Fibroblast of skin of left biceps (primary cell): ENCODE measurements around the gene AGAP2.
"Not testable (repeated sequence)": the region's sequence is repeated elsewhere in the genome, so short reads cannot be mapped to it uniquely, and the experiment has no call there.

ENCODE experiments used
- DNase-seq, 2 experiments: peaks; one replicate each; pipeline ENCODE4 v3.0.0-alpha.2; 2013; ENCODE audit warnings: low read depth in 2 of 2

Gene AGAP2

DNA sequence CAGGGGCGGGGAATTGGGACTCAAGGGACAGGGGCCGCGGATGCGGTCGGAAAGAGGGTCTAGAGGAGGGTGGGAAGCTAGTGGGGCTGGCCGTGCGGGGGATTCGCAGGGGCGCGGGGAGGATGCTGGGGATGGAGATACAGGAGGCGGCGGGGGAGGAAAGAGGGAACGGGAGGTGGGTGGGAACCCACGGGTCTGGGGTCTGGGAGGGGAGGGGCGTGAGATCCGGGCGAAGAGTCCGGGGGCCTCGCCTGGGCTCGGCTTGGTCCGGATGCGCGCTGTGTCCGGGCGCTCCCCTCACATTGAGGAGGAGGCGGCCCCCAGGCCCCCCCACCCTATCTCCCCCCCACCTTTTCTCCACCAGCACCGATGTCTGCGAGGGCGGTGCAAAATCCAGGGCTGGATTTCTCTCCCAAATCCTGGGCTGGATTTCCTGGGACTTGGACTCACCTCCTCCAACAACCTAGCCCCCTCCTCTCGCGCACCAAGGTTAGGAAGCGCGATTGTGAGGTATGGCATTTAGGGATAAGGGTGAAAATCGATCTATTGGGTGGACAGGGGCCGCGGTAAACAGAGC, at the start of gene AGAP2:
AGAP2 (minus strand) TSS at position 82 of the 577 bp plus-strand sequence. CDS start 496 bp downstream, outside the sequence.
- no peak for DNase-seq

DNA sequence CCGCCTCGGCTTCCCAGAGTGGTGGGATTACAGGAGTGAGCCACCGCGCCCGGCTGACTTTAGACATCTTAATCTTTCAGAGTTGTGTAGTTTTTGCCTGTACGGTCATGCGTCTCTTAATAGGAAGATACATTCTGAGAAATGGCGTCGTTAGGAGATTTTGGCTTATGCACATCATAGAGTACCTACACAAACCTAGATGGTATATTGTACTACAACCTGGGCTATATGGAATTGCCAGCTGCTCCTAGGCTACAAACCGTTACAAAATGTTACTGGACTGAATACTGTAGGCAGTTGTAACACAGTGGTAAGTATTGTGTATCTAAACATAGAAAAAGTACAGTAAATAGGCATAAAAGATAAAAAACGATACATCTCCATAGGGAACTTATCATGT, 45.3 kb upstream of the AGAP2 start:
- DNase-seq = no peak

DNA sequence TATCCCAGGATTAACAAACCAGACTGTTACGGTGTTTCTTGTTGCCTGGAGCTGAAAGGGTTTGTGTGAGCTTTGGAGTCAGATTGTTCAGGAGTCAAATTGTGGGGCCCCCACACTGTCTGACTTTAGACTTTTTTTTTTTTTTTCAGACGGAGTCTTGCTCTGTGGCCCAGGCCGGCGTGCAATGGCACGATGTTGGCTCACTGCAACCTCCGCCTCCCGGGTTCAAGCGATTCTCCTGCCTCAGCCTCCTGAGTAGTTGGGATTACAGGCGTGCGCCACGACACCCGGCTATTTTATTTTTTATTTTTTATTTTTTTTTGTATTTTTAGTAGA, 44.9 kb upstream of the AGAP2 start:
- DNase-seq = no peak

DNA sequence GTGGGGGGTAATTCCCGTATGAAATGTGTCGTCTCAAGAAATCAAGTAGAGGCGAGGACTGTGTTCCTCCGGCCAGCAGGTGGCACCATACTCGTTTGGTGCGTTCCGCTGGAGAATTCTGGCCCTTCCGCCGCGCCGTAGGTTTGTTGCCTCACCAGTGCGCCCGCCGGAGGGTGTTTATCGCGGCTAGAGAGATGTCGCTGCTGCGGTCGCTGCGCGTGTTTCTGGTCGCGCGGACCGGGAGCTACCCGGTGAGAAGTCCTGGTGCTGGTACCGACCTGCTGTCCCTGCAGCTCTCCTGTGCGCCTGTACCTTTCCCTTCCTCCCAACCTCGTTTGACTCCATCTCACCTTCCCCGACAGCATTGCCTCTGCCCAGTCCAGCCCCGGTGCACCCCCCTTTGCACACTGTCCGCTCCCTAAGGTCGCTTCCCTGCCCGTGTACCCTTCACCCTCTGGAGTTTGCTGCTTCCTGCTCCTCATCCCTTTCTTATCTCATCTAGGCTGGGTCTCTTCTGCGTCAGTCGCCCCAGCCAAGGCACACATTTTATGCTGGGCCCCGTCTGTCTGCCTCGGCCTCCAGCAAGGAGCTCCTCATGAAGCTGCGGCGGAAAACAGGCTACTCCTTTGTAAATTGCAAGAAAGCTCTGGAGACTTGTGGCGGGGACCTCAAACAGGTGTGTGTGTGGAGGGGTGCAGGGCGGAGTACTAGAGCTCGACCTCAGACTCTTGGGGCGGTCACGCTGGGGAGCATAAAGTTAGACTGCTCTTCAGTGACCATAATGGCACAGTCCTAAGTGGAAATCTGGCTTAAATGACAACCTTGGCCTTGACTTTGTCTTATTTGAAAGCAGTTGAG, 44.3 kb upstream of the AGAP2 start, which contains the start of gene TSFM:
TSFM (plus strand) TSS at position 180 of the 858 bp plus-strand sequence; CDS start at position 195, 15 bp downstream.
- peak; percentile 78 to 82 for DNase-seq

DNA sequence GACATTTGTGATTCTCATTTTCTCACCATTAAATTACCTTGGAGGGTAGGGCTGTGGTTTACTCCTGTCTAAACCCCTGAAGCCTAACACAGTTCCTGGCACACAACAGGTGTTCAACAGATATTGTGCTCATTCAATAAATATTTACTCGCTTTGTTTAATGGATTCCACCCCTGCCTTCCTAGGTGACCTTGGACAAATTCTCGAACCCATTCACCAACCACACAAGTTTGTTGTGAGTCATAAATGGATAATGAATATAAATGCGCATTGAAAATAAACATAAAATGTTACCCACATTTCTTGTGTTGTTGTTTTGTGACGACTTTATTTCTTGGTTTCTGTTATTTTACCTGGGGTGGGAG, 43.7 kb upstream of the AGAP2 start:
- no peak for DNase-seq

DNA sequence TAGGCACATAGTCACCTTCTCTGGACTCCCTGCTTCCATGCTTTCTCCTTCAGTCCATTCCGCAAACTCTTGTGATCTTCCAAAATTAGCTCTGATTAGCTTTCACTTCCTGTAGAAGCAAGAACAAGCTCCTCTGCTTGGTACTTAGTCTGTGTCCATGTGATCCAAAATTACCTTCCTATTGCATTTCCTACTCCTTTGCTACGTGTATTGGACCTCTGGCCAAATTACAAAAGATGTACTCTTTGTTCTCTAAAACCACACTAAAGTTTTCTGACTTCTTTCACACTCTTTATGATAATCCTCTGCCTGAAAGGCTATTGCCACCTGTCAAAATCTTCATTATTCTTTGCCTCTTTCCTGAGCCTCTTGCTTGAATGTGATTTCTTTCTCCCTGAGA, 43.3 kb upstream of the AGAP2 start:
- no peak for DNase-seq

DNA sequence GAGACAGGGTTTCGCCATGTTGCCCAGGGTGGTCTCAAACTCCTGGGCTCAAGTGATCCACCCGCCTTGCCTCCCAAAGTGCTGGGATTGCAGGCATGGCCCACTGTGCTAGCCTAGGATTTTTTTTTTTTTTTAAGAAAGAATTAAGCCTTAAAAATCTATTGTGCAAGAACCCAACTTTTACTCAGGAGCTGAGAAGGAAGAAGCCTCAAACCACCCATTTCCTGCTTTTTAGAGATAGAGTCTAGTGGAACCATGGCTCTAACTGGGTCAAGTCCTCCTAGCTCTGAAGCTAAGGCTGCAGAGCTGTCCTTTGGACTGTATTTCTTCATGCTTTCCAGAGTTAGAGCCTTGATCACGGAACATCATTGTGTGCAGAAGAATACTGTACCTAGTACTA, 42.7 kb upstream of the AGAP2 start:
- no peak for DNase-seq

DNA sequence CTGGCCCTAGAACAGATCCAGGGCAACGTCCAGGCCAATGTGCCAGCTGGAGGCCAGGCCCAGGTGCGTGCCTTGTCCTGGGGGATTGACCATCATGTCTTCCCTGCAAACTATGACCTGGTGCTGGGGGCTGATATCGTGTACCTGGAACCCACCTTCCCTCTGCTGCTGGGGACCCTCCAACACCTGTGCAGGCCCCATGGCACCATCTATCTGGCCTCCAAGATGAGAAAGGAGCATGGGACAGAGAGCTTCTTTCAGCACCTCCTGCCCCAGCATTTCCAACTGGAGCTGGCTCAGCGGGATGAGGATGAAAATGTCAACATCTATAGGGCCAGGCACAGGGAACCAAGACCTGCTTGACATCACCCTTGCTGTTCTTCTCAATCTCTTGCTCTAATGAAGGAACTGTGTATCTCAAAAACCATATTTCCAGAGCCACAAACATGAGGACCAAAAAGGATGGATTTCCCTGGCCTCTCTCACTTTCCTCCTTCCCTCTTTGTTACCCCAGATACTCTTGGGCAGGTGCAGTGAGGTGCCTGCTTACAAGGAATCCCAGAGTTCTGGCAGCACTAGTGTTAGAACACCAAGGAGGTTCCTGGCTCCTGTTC, 41.8 kb upstream of the AGAP2 start:
- DNase-seq = no peak

DNA sequence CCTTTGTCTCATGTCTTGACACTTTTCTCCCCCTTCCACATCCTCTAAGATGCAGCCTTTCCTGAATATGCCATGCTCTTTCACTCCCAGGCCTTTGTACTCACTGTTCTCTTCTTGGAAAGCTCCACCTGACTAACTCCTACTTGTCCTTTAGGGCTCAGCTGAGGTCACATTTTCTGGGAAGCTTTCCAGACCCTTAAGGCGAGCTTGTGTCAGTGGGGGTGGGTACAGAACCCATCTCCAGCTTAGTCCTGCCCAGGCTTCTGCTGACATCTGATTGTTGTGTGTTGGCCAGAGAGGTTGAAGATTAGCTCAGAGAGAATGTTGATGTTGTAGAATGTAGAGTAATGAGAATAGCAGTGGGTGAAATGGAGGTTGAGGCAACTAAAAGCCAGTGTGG, 41.2 kb upstream of the AGAP2 start:
- DNase-seq = no peak

DNA sequence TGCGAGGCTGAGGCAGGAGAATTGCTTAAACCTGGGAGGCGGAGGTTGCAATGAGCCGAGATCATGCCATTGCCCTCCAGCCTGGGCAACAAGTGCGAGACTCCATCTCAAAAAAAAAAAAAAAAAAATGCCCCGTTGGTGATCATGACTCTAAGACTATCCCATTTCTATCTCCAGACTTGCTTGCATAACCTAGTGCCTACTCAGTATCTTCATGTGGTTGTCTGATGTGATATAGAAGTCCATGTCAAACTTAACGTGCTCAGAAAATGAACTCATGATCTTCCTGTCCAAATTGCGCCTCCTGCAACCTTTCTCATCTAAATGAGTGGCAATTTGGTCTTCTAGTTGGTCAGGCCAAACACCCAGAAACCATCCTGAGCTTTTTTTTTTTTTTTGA, 39.4 kb upstream of the AGAP2 start:
- DNase-seq = no peak

DNA sequence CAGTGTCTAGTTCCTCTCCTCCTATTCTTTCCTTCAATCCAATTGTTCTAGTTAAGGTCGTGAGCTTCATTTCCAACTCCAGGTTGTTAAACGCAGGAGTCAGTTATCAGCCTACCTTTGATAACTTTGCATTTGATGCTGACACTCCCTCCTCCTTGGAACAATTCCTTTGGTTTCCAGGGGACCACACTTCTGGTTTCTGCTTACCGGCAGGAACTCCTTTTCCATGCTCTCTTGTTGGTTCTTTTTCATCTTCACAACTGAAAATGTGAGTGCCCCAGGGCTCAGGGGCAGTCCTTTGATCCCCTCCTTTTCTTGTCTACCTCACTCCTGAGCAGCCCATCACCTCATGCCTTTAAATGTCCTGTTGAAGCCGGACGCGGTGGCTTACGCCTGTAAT, 38.8 kb upstream of the AGAP2 start:
- no peak for DNase-seq

DNA sequence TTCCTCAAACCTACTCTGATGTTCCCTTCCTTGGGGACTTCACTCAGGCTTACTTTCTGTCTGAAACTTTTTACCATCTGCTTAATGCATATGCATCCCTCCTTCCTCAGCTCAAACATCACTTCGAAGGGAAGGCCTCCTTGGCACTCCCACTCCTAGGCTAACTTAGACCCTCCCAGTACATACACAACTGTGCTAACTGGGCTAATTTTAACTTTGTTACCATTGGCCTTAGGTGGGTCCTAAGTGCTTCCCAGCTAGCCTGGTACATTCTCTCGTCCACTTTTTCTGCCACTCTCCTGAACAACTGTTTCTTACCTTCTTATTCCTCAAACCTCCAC, 37.7 kb upstream of the AGAP2 start:
- no peak for DNase-seq

DNA sequence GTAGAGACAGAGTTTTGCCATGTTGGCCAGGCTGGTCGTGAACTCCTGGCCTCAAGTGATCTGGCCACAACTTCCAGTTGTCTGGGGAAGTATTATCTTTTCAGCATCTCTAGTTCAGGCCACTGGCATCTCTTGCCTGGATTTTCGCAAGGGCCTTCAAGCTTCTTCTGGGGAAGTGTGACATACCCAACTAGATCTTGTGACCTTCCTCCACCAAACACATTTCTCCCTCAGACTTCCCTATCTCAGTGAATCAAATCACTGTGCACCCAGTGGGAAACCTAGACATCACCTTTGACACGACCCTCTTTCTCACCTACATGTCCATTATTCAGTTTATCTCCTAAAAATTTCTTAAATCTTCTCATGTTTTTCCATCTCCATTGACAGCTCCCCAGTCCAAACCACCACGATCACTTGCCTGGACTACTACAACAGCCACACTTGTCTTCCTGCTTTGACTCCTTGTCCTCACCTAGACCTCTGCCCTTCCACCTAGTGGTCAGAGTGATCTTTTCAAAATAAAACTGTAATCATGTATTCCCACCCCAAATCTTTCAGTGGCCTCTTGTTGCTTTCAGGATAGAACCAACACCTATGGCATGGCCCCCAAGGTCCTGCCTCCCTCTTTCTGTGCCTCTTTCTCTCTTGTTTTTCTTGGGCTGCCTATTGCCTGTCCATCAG, 37.2 kb upstream of the AGAP2 start:
- DNase-seq = no peak

DNA sequence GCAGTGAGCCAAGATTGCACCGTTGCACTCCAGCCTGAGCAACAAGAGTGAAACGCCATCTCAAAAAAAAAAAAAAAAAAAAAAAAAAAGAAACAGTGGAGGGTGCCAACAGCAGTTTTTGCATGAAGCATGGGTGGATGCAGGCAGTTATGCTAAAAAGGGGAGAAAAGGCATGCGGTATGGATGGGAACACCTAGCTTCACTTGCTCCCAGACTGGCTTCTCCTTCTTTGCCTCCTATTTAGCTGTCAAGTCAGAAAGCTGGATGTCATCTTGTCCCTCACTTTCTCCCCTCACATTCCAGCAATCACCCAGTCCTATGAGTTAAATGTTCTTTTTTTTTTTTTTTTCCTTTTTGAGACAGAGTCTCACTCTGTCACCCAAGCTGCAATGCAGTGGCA, 36.5 kb upstream of the AGAP2 start:
- no peak for DNase-seq

DNA sequence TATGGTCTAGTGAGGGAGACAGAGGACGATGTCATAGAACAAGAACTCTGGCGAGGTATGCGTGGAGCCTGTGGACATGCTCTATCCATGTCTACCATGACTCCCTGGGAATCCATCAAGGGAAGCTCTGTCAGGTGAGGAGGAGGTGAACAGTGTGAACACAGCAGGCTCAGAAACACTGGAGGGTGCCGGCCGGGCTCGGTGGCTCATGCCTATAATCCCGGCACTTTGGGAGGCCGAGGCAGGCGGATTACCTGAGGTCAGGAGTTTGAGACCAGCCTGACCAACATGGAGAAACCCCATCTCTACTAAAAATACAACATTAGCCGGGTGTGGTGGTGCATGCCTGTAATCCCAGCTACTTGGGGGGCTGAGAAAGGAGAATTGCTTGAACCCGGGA, 36.1 kb upstream of the AGAP2 start:
- DNase-seq = not testable (repeated sequence)

DNA sequence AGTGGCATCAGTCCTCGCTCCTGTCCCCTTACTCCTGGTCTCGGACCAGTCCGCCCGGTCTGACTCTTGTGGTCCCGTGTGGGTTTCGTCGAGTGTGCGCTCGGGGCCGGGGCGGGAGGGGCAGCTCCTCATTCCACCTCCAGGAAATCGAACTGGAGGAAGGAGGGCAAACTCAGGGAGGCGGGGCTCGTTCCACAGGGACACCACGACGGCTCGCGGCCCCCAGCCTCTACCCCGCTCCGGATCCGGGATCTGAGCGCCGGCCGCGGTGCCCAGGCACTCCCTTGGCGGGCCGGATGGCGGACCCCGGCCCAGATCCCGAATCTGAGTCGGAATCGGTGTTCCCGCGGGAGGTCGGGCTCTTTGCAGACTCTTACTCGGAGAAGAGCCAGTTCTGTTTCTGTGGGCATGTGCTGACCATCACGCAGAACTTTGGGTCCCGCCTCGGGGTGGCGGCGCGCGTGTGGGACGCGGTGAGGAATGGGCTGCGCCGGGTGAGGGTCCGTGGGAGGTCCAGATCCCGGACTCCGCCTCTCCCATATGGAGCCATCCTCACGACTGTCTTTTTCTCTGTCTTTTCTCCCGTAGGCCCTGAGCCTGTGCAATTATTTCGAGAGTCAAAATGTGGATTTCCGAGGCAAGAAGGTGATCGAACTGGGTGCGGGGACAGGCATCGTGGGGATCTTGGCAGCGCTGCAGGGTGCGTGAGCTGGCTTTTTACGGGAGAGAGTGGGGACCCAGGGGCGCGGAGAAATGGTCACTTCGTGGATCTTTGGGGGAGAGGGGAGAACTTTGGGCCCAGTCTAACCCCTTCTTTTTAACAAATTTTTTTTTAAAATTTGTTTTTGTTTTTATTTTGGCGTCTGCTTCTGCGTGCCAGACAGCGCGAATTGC, 34.1 kb upstream of the AGAP2 start, which contains the start of gene EEF1AKMT3:
EEF1AKMT3 (plus strand) TSS at position 186 of the 894 bp plus-strand sequence; CDS start at position 297, 111 bp downstream.
- DNase-seq = no peak

DNA sequence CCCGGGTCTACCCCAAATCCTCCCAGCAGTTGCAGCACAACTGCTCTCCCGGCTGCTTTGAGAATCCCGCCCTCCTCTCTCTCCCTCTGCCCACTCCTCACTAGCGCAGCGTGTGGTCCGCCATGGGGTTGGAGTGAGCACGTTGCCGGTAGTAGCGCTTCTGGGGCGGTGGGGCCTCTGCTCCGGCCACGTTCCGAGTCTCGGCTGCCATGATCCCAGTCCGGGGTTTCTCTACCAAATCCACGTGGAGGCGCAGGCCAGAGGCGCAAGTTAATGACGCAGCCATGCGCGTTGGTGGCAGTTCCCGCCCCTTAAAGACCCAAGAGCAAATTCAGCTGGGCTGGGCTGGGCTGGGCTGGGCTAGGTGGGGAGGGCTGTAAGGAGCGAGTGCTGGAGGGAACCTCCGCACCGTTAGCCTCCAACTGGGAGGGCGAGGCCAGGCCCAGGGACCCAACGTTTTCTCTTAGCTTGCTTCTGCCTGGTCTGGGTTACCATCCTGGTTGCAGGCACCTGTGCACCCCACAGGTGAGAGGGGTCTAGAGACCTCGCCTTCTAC, 33.4 kb upstream of the AGAP2 start, which contains the start of gene METTL1:
METTL1 (minus strand) TSS at position 233 of the 556 bp plus-strand sequence; CDS start at position 211, 22 bp downstream.
- peak; percentile 89 to 92 for DNase-seq

DNA sequence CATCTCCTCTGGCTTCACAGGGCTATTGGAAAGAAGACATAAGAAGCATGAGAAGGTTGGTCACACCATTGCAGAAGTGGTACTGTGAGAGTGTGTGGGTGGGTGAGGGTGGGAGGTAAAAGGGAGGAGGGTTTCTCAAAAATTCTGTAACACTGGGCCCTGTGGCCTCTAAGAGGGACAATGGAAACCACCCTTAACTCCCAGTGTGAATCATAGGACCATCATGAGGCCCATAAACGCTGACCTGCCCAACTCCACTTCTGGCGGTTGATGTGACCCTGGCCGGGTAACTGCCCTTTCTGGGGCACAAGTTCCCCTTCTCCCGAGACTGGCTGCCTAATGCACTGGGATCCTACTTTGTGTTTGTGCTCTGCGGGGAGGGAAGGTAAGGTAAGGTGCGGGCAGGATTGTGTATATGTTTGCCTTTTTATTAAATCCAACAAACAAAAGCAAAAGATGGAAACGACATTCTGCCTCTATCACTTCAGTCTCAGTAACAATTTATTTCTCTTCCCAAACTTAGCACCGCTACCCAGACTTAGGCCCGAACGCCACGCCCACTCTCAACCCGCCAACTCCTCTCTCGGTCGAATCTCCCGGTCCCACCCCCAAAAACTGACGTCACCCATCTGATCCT, 32.8 kb upstream of the AGAP2 start:
- peak; percentile 74 to 76 for DNase-seq

DNA sequence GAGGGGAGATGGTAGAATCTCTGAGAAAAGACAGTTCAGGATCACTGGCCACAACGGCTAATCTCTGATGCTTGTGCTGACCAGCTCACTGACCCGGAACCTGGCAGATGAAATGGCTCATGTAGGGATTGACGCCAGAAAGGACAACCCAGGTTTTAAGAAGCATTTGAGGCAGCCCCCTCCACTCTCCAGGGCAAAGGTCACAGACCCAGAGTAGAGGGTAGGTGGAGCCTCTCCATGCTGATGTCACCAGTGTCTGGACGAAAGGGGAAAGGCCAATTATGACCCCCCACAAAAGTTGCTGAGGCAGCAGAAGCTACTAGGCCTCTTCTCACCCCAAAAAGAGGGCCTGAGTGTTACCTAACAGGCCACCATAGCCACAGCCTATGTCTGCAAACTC, 32.2 kb upstream of the AGAP2 start:
- no peak for DNase-seq

DNA sequence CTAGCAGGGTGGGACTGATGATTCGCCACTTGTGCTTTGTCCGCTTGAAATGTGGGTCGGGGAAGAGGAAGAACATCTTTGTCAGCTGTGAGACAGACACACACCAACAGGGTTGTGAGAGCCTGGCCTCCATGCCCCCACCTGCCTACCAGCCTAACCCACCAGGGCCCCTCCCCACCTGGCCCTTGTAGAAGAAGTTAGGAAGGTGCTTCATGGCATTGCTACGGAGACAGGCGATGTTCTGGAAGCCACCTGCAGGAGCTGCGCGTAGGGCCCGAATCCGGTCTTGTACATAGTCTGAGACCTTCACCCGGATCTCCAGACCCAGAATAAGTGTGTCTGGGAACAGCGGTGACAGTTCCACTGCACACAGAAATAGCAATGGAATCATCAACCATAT, 31.1 kb upstream of the AGAP2 start:
- DNase-seq = no peak
